Inferior parietal cortex (tissue), 1 donor: ENCODE measurements around the gene MADD.
A peak's percentile ranks its signal among the peaks of the same experiment; 100 is the strongest.
"Not testable (repeated sequence)": the region's sequence is repeated elsewhere in the genome, so short reads cannot be mapped to it uniquely, and the experiment has no call there.

Experiments used
- DNase-seq: peaks from one replicate; pipeline ENCODE4 v3.0.0-alpha.2; 2016; ENCODE audit errors: extremely low spot score

MADD gene

DNA sequence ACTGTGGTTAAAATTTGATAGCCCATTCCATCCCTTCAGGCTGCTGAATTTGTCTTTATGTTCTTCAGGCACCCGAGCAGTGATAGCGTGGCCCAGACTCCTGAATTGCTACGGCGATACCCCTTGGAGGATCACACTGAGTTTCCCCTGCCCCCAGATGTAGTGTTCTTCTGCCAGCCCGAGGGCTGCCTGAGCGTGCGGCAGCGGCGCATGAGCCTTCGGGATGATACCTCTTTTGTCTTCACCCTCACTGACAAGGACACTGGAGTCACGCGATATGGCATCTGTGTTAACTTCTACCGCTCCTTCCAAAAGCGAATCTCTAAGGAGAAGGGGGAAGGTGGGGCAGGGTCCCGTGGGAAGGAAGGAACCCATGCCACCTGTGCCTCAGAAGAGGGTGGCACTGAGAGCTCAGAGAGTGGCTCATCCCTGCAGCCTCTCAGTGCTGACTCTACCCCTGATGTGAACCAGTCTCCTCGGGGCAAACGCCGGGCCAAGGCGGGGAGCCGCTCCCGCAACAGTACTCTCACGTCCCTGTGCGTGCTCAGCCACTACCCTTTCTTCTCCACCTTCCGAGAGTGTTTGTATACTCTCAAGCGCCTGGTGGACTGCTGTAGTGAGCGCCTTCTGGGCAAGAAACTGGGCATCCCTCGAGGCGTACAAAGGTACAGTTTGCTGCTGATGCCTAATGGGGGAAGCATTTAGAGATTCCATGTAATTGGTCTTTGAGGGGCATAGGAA lies 4.7 kb downstream of the MADD start:
- no peak for DNase-seq

DNA sequence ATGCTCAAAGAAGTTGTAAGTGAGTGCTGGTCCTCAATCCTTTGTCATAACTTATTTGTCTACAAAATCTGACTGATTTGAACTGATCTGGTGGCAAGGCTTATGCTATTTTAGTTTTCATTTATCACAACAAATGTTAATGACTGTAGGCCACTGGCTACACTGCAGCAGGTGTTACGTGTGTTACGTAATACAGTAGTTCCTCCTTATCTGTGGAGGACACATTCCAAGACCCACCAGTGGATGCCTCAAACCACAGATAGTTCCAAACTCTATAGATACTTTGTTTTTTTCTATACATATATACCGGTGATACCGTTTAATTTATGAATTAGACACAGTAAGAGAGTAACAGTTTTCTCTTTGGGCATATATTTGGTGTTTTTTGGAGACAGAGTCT lies 7.0 kb downstream of the MADD start:
- no peak for DNase-seq

DNA sequence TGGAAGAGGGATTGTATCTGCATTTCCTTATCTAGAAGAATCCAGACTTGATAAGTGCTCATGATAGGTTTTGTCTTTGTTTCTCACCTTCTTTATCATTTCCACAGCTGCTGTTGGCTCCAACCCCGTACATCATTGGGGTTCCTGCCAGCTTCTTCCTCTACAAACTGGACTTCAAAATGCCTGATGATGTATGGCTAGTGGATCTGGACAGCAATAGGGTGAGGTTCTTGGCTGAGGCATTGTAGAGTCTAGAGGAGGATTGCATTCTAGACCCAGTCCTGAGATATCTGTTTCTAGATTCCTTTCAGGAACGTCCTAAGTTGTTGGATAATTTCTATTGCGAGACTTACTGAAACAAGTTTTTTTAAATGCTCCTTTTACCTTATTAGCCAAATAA lies 8.1 kb downstream of the MADD start:
- no peak for DNase-seq

DNA sequence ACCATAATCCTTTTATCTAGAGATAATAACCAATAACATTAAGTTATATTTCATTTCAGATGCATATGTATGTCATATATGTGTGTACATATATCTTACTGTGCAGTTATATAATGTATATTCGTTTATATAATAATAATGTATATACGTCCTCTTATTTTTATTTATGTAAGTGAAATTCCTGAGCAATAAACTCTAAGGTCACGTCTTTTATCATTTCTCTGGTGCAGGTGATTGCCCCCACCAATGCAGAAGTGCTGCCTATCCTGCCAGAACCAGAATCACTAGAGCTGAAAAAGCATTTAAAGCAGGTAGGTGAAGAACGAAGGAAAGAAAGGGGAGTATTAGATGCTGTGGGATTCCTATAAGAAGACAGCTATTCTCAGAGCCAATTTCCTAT lies 8.8 kb downstream of the MADD start:
- DNase-seq = no peak

DNA sequence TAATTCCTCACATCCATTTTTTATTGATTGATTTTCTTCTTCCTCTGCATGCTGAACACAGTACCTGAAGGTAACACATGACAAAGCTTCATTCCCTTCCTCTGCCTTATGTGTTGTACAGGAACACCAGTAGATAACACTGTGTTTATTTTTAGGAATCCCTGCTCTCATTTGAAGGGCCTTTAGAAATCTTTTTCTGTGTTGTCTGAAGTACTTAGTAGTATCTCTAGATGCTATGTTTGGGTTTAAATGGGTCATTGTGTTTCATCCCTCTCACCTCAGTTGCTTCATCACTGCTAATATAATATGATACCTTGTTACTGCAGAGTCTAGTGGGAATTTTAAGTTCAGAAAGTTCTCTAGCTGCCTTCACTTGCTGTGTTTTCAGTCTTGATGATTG lies 10.2 kb downstream of the MADD start:
- no peak for DNase-seq

DNA sequence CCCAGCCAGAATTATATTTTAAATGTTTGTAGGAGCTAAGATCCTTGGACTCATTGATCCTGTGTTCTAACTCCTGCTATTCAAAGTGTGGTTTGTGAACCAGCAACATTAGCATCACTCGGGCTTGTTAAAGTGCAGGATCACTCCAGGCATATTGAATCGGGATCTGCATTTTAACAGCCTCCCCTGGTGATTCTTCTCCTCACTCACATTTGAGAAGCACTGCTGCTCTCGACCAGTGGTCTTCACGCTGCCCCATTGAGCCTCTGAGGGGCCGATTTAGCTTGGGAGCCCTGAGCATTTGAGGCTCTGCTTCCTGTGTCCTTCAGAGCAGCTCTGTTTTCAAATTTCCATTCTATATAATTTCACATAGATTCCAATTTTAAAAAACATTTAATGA lies 10.9 kb downstream of the MADD start:
- DNase-seq = no peak

DNA sequence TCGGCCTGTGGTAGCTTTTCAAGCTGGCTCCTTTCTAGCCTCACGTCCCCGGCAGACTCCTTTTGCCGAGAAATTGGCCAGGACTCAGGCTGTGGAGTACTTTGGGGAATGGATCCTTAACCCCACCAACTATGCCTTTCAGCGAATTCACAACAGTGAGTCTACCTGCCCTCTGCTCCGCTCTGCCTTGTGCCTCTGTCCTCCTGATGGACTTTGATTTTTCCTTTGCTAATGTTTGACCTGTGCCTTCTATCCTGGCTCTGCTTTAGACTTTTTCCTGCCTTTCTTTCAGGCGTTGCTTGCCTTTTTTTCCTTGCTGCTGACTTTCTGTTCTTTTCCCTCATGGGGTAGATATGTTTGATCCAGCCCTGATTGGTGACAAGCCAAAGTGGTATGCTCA lies 12.5 kb downstream of the MADD start:
- DNase-seq = no peak

DNA sequence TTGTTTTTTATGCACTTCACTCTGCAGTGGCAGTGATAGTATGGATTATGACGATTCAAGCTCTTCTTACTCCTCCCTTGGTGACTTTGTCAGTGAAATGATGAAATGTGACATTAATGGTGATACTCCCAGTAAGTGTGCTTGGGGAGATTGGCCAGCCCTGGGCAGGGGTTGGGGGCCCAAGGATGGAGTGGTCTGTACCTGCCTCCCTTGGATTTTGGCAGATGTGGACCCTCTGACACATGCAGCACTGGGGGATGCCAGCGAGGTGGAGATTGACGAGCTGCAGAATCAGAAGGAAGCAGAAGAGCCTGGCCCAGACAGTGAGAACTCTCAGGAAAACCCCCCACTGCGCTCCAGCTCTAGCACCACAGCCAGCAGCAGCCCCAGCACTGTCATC lies 14.2 kb downstream of the MADD start:
- DNase-seq = no peak

DNA sequence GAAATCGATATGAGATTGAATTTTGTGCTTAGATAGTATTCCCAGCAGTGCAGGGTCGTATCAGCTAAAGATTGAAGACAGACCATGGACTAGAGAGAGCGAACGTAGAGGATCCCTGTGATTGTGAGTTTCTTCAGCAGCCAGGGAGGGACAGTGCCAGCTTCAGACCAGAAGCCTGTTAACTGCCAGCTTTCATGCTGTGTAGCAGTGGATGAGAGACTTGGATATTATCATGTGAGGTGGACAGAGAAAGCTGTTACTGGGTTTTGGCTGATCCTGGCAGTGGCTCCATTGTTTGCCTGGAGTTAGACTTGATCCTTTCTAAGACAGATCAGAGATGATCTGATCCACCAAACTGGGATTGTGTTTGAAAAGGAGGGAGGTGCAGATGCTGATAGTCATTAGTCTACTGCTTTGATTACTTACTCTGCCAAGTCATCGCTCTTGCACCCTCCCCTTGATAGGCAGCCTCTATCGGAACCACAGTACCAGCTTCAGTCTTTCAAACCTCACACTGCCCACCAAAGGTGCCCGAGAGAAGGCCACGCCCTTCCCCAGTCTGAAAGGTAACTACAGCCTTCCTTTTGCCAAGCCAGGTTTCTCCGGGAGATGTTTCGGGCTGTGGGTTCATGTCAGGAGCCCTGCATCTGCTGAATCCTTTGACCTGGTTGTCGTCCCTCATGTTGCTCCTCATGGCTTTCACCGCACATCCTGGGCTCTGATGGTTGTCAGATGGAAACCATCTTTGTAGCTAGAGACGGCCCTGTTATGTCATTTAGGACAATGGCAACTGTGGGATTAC lies 16.2 kb downstream of the MADD start:
- DNase-seq = no peak

DNA sequence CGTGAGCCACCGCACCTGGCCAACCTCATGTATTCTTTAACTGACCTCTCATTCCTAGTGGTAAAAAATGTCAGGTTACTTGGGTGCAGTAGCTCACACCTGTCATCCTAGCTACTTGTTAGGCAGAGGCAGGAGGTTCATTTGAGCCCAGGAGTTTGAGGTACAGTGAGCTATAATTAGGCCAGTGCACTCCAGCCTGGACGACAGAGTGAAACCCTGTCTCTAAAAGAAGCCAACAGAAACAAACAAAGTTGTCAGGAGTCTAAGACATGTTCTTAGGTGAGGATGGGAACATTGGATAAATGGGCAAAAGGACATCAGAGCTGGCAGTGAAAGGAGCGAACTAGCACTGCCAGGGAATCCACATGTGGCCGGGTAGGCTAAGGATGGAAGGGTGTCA lies 18.1 kb downstream of the MADD start:
- DNase-seq = no peak

DNA sequence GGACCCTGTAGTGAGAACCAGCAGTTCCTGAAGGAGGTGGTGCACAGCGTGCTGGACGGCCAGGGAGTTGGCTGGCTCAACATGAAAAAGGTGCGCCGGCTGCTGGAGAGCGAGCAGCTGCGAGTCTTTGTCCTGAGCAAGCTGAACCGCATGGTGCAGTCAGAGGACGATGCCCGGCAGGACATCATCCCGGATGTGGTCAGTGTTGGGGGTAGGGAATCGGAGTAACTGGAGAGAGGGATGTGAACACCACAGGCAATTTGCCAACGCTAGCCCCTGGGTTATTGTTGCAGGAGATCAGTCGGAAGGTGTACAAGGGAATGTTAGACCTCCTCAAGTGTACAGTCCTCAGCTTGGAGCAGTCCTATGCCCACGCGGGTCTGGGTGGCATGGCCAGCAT lies 19.9 kb downstream of the MADD start:
- no peak for DNase-seq

DNA sequence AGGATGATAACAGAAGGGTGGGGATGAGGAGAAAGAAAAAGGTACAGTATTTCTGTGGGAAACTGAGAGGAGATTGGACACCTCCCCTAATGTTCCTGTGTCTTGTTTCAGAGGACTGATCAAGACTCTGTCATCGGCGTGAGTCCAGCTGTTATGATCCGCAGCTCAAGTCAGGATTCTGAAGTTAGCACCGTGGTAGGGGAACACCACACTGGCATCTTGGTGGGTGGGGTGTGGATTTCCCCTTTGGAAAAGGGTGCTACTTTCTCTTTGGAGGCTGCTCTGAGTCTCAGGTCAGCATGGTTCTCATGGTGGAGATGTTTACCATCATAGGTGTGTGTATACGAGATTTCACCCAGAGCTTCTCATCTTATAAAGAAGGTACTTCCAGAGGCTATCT lies 25.5 kb downstream of the MADD start:
- DNase-seq = no peak

DNA sequence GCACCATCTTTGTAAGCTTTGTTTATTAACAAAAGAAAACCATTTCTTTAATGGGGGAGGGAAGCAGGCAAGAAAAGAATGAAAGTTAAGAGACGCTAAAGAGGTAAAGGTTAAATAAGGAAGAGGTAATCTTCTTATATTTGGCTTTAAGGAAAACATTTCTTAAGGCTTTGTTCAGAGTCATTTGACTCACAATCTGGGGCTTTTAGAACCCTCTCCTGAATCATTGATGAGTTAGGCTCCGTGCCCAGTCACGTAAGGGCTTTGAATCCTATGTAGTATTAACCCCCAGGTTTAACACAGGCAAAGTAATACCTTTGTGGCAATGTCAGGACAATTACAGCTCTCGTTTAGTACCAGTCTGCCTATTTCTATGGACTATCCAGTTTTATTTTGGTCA lies 26.1 kb downstream of the MADD start:
- no peak for DNase-seq

DNA sequence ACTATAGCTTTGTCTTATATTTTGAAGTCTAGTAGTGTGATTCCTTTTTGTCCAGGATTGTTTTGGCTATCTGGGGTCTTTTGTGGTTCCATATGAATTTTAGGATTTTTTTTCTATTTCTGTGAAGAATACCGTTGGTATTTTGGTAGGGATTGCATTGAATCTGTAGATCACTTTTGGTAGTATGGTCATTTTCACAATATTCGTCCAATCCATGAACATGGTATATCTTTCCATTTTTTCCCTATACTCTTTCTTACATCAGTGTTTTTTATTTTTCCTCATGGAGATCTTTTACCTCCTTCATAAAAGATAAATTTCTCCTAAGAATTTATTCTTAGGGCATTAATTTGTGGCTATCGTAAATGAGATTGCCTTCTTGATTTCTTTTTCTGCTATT lies 29.1 kb downstream of the MADD start:
- DNase-seq = no peak

DNA sequence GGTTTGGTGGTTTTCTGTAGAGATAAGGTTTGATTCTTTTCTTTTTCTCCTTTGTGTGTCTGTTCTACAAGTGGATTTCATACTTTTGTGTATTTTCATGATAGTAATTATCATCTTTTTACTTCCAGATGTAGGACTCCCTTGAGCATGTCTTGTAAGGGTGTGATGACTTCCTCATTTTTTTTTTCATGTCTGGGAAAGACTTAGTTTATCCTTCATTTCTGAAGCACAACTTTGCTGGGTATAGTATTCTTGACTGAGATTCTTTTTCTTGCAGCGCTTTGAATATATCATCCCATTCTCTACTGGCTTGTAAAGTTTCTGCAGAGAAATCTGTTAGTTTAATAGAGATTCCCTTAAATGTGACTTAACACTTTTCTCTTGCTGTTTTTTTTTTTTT lies 32.9 kb downstream of the MADD start:
- DNase-seq = no peak

DNA sequence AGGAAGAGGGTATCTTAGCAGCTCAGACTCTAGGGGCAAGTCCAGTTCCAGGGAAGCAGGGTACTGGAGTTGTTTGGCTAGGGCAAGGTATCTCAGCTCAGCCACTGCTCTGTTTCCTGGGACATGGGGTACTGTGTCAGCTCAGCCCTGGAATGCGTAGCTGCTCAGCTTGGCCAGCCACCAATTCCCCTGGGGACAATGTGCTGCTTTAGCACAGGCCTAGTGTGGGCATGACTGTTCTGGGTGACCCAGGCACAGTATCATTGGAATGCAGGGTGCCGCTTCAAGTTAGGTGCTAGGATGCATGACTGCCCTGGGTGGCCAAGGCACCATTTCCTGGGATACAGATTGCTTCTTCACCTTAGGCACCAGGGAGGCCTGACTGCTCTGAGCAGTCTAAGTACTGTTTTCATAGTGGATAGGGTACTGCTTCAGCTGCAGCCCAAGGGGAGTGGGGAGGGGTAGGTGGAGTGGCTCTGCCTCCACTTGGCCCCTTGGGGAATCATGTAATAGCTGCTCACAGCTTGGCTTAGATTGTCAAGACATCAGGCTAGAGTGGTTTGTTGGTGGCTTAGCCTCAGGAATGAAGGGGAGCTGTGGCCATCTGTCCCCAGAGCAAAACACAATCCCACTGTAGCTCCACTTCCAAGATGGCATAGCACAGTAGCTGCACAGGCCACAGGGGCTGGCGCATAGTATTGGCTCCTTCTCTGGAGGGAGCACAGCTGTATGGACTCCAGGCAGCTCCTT lies 36.0 kb downstream of the MADD start:
- peak; percentile 64 for DNase-seq

DNA sequence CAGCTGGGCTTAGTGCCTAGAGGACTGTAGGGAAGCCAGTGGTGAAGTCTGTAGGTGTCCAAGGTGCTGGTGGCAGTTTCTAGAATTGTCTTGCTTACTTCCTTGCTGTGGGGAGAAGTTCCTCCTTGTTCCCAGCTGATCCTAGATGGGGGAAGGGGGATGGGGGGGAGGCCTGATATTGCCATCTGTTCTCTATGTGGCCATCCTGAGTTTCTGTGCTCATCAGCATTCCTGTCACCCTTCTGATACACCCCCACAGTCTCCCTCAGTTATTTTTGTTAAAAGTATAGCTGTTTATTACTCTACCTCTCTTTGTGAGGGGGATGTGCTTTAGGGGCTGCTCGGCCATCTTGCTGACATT lies 36.5 kb downstream of the MADD start:
- DNase-seq = peak; percentile 35

DNA sequence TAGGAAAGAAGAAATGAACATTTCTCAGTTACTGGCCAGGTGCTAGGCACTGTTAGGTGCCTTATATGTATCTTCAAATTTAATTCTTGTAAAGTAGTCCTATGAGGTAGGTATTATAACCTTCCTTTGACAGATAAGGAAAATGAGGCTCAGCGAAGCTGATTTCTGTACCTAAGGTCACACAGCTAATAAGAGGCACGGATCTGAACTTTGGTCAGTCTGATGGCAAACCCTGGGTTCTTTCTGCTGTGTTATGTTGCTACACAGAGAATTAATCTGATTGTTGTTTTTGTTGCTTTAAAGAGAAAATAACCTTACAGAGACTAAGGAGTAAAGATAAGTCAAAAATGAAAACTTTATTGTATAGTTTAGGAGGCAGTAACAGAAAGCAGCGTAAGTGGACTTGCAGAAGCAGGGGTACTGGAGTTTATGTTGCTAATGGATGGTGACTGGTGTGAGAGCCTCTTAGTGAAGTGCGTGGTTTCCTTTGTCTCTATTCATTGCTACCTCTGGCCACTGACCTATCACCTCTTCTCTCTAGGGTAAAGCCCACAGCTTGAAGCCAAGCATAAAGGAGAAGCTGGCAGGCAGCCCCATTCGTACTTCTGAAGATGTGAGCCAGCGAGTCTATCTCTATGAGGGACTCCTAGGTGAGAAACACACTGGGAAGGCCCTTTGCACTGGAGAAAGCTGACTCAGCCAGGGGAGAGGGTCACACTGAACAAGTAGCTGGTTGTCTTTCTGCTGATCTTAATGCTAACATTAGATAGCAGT lies 38.3 kb downstream of the MADD start:
- DNase-seq = no peak

DNA sequence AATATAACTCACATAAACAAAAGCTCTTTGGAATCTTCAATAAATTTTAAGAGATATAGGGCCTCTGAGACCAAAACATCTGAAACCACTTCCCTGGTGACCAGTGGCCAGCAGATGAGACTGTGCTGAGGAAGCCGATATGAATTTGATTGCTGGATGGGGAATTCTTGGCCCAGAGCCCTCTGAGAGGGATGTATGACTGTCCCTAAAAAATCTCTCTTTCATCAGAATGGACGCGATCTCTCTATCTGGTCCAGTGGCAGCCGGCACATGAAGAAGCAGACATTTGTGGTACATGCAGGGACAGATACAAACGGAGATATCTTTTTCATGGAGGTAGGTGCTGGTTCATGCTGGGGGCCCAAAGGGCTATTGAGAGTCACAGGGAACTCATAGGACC lies 45.1 kb downstream of the MADD start:
- DNase-seq = no peak

DNA sequence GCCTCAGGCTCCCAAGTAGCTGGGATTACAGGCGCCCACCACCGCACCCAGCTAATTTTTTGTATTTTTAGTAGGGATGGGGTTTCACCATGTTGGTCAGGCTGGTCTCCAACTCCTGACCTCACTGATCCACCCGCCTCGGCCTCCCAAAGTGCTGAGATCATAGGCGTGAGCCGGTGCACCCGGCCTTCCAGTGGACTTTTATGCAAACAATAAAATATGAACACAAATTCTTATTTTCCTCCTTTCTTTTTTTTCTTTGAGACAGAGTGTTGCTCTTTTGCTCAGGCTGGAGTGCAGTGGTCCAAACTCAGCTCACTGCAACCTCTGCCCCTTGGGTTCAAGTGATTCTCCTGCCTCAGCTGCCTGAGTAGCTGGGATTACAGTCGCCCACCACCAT lies 46.6 kb downstream of the MADD start:
- not testable (repeated sequence) for DNase-seq

DNA sequence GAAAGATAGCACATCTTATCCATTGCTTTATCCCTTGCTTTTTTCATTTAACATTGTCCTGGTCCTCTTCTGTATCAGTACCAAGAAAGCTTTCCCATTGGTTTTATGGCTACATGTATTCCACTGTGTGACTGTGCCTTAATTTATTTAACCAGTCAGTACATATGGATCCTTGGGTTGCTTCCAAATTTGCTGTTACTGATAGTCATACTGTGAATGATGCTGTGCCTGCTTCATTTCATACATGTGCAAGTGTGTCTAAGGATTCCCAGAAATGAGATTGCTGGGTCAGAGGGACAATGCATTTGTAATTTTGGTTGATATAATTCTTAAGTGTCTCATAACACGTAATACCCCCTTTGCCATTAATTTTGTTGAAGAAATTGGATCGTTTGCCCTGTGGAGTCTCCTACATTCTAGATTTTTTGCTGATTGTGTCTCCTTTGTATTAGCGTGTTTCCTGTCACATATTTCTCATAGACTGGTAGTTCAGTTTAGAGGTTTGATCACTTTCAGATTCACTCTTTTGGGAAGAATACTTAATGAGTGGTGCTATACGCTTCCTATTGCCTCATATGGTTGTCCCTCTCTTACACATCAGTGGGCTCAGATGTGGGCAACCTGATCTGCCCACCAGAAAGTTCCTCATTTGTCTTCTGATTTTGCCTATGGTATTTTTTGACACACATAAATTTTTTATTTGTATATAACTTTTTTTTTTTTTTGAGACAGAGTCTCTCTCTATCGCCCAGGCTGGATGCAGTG lies 47.3 kb downstream of the MADD start:
- DNase-seq = no peak
